ENCODE data around the gene TAAR8.

DNA sequence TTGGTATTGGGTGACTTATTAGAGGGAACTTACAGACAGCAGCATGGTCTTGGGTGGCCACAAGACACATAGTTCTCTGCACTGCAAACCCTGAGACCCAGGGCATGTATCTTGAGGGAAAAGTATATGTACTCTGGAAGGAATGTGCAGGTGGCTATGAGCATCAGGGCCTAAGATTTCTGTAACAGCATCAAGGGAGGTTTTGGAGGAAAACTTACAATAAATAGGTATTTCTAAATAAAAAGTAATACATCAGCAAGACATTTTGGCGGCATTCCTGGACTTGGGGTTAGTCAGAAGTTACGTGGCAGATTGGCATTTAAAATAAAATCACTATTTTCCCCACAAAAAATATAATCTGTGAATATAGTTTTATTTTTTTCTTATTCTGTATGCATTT is 31.5 kb upstream of the TAAR8 start:
- TF ChIP-seq, protein P1, sequence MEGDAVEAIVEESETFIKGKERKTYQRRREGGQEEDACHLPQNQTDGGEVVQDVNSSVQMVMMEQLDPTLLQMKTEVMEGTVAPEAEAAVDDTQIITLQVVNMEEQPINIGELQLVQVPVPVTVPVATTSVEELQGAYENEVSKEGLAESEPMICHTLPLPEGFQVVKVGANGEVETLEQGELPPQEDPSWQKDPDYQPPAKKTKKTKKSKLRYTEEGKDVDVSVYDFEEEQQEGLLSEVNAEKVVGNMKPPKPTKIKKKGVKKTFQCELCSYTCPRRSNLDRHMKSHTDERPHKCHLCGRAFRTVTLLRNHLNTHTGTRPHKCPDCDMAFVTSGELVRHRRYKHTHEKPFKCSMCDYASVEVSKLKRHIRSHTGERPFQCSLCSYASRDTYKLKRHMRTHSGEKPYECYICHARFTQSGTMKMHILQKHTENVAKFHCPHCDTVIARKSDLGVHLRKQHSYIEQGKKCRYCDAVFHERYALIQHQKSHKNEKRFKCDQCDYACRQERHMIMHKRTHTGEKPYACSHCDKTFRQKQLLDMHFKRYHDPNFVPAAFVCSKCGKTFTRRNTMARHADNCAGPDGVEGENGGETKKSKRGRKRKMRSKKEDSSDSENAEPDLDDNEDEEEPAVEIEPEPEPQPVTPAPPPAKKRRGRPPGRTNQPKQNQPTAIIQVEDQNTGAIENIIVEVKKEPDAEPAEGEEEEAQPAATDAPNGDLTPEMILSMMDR (IDR thresholded peaks at IDR 0.05): no peak
- TF ChIP-seq POLR2A (IDR thresholded peaks at IDR 0.05) (no peak), EP300 (IDR thresholded peaks at IDR 0.05) (no peak)
